Ishikawa (cell line): Measurements from ENCODE around the gene ACACA.

Experiments used
- CEBPB ChIP-seq: IDR thresholded peaks from 2 replicates; pipeline ENCODE4 v1.6.1; 2012
- EGR1 ChIP-seq: IDR thresholded peaks from 2 replicates; pipeline ENCODE4 v1.6.1; 2012
- EP300 ChIP-seq: IDR thresholded peaks from 2 replicates; pipeline ENCODE4 v1.6.1; 2012; ENCODE audit warnings: borderline replicate concordance
- FOXM1 ChIP-seq: IDR thresholded peaks from 2 replicates; pipeline ENCODE4 v1.6.1; 2012; ENCODE audit warnings: low read depth, borderline replicate concordance
- MAX ChIP-seq: IDR thresholded peaks from 2 replicates; pipeline ENCODE4 v1.6.1; 2012
- RAD21 ChIP-seq: IDR thresholded peaks from 2 replicates; pipeline ENCODE4 v1.6.1; 2012; ENCODE audit warnings: low read depth
- REST ChIP-seq: IDR thresholded peaks from 2 replicates; pipeline ENCODE4 v1.6.1; 2012; ENCODE audit warnings: low read depth, mild to moderate bottlenecking
- TCF12 ChIP-seq: IDR thresholded peaks from 2 replicates; pipeline ENCODE4 v1.6.1; 2012; ENCODE audit warnings: low read depth
- TEAD4 ChIP-seq: IDR thresholded peaks from 2 replicates; pipeline ENCODE4 v1.6.1; 2012
- USF1 ChIP-seq: IDR thresholded peaks from 2 replicates; pipeline ENCODE4 v1.6.1; 2012
- ZBTB7A ChIP-seq: IDR thresholded peaks from 2 replicates; pipeline ENCODE4 v1.6.1; 2012; ENCODE audit warnings: low read depth

GRCh38 chr17:37101306-37101705 lies 305.3 kb downstream of the ACACA start:
- TF ChIP-seq TEAD4, result no peak
- no peak for TF ChIP-seq REST
- TF ChIP-seq MAX, result no peak
- TF ChIP-seq EP300, result no peak
- TF ChIP-seq RAD21, result no peak
- TF ChIP-seq CEBPB, result no peak
- TF ChIP-seq USF1, result no peak
- no peak for TF ChIP-seq ZBTB7A
- no peak for TF ChIP-seq EGR1
- TF ChIP-seq FOXM1, result no peak
- no peak for TF ChIP-seq TCF12
